Activated T-helper 9 cell treated with anti-CD3 and anti-CD28 coated beads, Interleukin-2, amount 50 U/mL, for 16 hours (primary cell): ENCODE results near the gene CTSZ.
A peak's percentile ranks its signal among the peaks of the same experiment; 100 is the strongest.
"Not testable (repeated sequence)": the region's sequence is repeated elsewhere in the genome, so short reads cannot be mapped to it uniquely, and the experiment has no call there.

Experiments used
- DNase-seq: peaks from one replicate; pipeline ENCODE4 v3.0.0-alpha.2; 2020; ENCODE audit warnings: low read depth

Gene CTSZ

GRCh38 chr20:59006864-59007664, at the start of gene CTSZ:
CTSZ (minus strand) TSS chr20:59007254; CDS start chr20:59007128, 126 bp downstream.
- DNase-seq, result peak; percentile 26

- DNase-seq, result no peak
Measured at GRCh38 chr20:59055302-59055701, 48.2 kb upstream of the CTSZ start.

- DNase-seq, result no peak
Measured at GRCh38 chr20:59051666-59052185, 44.7 kb upstream of the CTSZ start.

- no peak for DNase-seq
Measured at GRCh38 chr20:59050437-59050836, 43.4 kb upstream of the CTSZ start.

- DNase-seq, result no peak
Measured at GRCh38 chr20:59048681-59049030, 41.6 kb upstream of the CTSZ start.

- DNase-seq, result no peak
Measured at GRCh38 chr20:59047938-59048680, 41.1 kb upstream of the CTSZ start.

- DNase-seq, result no peak
Measured at GRCh38 chr20:59046862-59047261, 39.8 kb upstream of the CTSZ start.

GRCh38 chr20:59044796-59045195, 37.7 kb upstream of the CTSZ start:
- DNase-seq, result no peak

GRCh38 chr20:59044295-59044694, 37.2 kb upstream of the CTSZ start:
- no peak for DNase-seq

- no peak for DNase-seq
Measured at GRCh38 chr20:59043698-59044097, 36.6 kb upstream of the CTSZ start.

- DNase-seq, result peak; percentile 94
Measured at GRCh38 chr20:59042796-59043631, 36.0 kb upstream of the CTSZ start.

- no peak for DNase-seq
Measured at GRCh38 chr20:59042151-59042795, 35.2 kb upstream of the CTSZ start, which contains the start of gene PRELID3B. PRELID3B (minus strand) TSS chr20:59042786; CDS start chr20:59042730, 56 bp downstream.

GRCh38 chr20:59041487-59041886, 34.4 kb upstream of the CTSZ start:
- not testable (repeated sequence) for DNase-seq

- no peak for DNase-seq
Measured at GRCh38 chr20:59040667-59041066, 33.6 kb upstream of the CTSZ start.

GRCh38 chr20:59039233-59039632, 32.2 kb upstream of the CTSZ start:
- no peak for DNase-seq

GRCh38 chr20:59037386-59037785, 30.3 kb upstream of the CTSZ start:
- no peak for DNase-seq

- no peak for DNase-seq
Measured at GRCh38 chr20:59035381-59035780, 28.3 kb upstream of the CTSZ start.

- no peak for DNase-seq
Measured at GRCh38 chr20:59033616-59034165, 26.6 kb upstream of the CTSZ start.

GRCh38 chr20:59033093-59033492, 26.0 kb upstream of the CTSZ start:
- no peak for DNase-seq

GRCh38 chr20:59032713-59033059, 25.6 kb upstream of the CTSZ start:
- DNase-seq, result no peak

- peak; percentile 97 for DNase-seq
Measured at GRCh38 chr20:59032023-59032712, 25.1 kb upstream of the CTSZ start, which contains the start of gene ATP5F1E. ATP5F1E (minus strand) TSS chr20:59032335; CDS start chr20:59032251, 84 bp downstream.
